SK-N-SH treated with all-trans-retinoic acid at 6 μM for 48 hours (cell line): Measurements from ENCODE around the gene MID1.

Experiments used
- ATAC-seq: fragments of 200-7000 bp; cut with Tn5 transposase; 3 replicates; pipeline ENCODE4 v1.9.1; 2020; ENCODE audit warnings: mild to moderate bottlenecking, moderate library complexity
- ARNTL ChIP-seq: fragments of 450-650 bp; formaldehyde crosslinking; IDR thresholded peaks from 2 replicates; pipeline ENCODE4 v1.5.0; 2020; ENCODE audit warnings: low read depth, mild to moderate bottlenecking, moderate library complexity, borderline replicate concordance
- BACH2 ChIP-seq: fragments of 250-450 bp; sonication (Bioruptor Pico); IDR thresholded peaks from 2 replicates; pipeline ENCODE4 v1.9.0; 2021; ENCODE audit warnings: mild to moderate bottlenecking, borderline replicate concordance
- CREB5 ChIP-seq: fragments of 250-450 bp; sonication (Bioruptor Pico); IDR thresholded peaks from 2 replicates; pipeline ENCODE4 v1.5.1; 2020; ENCODE audit warnings: low read depth, mild to moderate bottlenecking, moderate library complexity
- CSDC2 ChIP-seq: fragments of 250-450 bp; sonication (Bioruptor Pico); IDR thresholded peaks from 2 replicates; pipeline ENCODE4 v1.5.0; 2020; ENCODE audit warnings: mild to moderate bottlenecking, moderate library complexity
- CSRNP3 ChIP-seq: fragments of 250-450 bp; sonication (Bioruptor Pico); IDR thresholded peaks from 2 replicates; pipeline ENCODE4 v1.5.1; 2021; ENCODE audit warnings: mild to moderate bottlenecking, moderate library complexity
- ESRRG ChIP-seq: fragments of 250-450 bp; sonication (Bioruptor Pico); IDR thresholded peaks from 2 replicates; pipeline ENCODE4 v1.6.1; 2021; ENCODE audit warnings: mild to moderate bottlenecking
- OSR1 ChIP-seq: fragments of 250-450 bp; sonication (Bioruptor Pico); IDR thresholded peaks from 2 replicates; pipeline ENCODE4 v1.8.0; 2022; ENCODE audit warnings: moderate library complexity, mild to moderate bottlenecking, inconsistent platforms
- PATZ1 ChIP-seq: fragments of 250-450 bp; sonication (Bioruptor Pico); IDR thresholded peaks from 2 replicates; pipeline ENCODE4 v1.8.0; 2020; ENCODE audit warnings: mild to moderate bottlenecking, moderate library complexity, borderline replicate concordance
- PPARA ChIP-seq: fragments of 250-450 bp; sonication (Bioruptor Pico); IDR thresholded peaks from 2 replicates; pipeline ENCODE4 v1.5.0; 2020; ENCODE audit warnings: mild to moderate bottlenecking, borderline replicate concordance
- RARB ChIP-seq: fragments of 250-450 bp; sonication (Bioruptor Pico); IDR thresholded peaks from 2 replicates; pipeline ENCODE4 v1.8.0; 2021; ENCODE audit warnings: mild to moderate bottlenecking, moderate library complexity
- SNAI2 ChIP-seq: fragments of 250-450 bp; sonication (Bioruptor Pico); IDR thresholded peaks from 2 replicates; pipeline ENCODE4 v1.5.0; 2020; ENCODE audit warnings: mild to moderate bottlenecking, moderate library complexity
- TCF4 ChIP-seq: fragments of 250-450 bp; sonication (Bioruptor Pico); IDR thresholded peaks from 2 replicates; pipeline ENCODE4 v1.8.0; 2021; ENCODE audit warnings: mild to moderate bottlenecking, moderate library complexity, borderline replicate concordance
- TOX ChIP-seq: fragments of 250-450 bp; sonication (Bioruptor Pico); IDR thresholded peaks from 2 replicates; pipeline ENCODE4 v1.8.0; 2021; ENCODE audit warnings: mild to moderate bottlenecking, moderate library complexity, borderline replicate concordance
- ZC3H10 ChIP-seq: fragments of 250-450 bp; sonication (Bioruptor Pico); IDR thresholded peaks from 2 replicates; pipeline ENCODE4 v1.5.1; 2021; ENCODE audit warnings: mild to moderate bottlenecking, moderate library complexity
- ZFP3 ChIP-seq: fragments of 250-450 bp; sonication (Bioruptor Pico); IDR thresholded peaks from 2 replicates; pipeline ENCODE4 v1.5.0; 2020; ENCODE audit warnings: mild to moderate bottlenecking, moderate library complexity
- ZFP30 ChIP-seq: fragments of 450-650 bp; formaldehyde crosslinking; IDR thresholded peaks from 2 replicates; pipeline ENCODE4 v1.5.0; 2022; ENCODE audit warnings: mild to moderate bottlenecking, moderate library complexity
- ZNF565 ChIP-seq: fragments of 450-650 bp; formaldehyde crosslinking; conservative IDR thresholded peaks from 2 replicates; pipeline ENCODE4 v1.5.0; 2020; ENCODE audit warnings: low read depth, mild to moderate bottlenecking, moderate library complexity
- ZNF8 ChIP-seq: fragments of 450-650 bp; formaldehyde crosslinking; IDR thresholded peaks from 2 replicates; pipeline ENCODE4 v1.5.0; 2020; ENCODE audit warnings: mild to moderate bottlenecking, moderate library complexity
- TF ChIP-seq, protein P1 (sequence below): fragments of 250-450 bp; sonication (Bioruptor Pico); IDR thresholded peaks from 2 replicates; pipeline ENCODE4 v1.5.0; 2020; ENCODE audit warnings: mild to moderate bottlenecking, moderate library complexity
- TF ChIP-seq, protein P2 (sequence below): fragments of 250-450 bp; sonication (Bioruptor Pico); IDR thresholded peaks from 2 replicates; pipeline ENCODE4 v1.8.0; 2021; ENCODE audit warnings: low read depth, mild to moderate bottlenecking, moderate library complexity, borderline replicate concordance

MID1 gene

GRCh38 chrX:10571260-10571659, 49.1 kb downstream of the MID1 start:
- ATAC-seq: peak; percentile 66

DNA sequence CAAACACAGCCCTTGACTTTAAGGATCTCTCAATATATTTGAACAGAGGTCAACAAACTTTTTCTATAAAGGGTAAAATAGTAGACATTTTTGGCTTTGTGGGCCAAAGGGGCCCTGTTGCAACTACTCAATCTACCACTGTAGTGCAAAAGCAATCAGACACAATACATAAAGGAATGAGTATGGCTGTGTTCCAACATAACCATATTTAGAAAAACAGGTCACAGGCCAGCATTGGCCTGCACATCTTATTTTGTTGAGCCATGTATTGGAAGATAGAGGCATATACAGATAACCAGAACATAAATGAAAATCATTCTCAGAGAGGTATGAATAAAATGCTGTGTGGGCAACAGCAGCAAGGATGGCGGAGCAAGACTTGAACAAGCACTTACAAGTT, 49.8 kb downstream of the MID1 start:
- no peak for TF ChIP-seq ZFP30 (CRISPR knock-in tag)
- no peak for TF ChIP-seq BACH2 (CRISPR knock-in tag)
- TF ChIP-seq, protein P1, sequence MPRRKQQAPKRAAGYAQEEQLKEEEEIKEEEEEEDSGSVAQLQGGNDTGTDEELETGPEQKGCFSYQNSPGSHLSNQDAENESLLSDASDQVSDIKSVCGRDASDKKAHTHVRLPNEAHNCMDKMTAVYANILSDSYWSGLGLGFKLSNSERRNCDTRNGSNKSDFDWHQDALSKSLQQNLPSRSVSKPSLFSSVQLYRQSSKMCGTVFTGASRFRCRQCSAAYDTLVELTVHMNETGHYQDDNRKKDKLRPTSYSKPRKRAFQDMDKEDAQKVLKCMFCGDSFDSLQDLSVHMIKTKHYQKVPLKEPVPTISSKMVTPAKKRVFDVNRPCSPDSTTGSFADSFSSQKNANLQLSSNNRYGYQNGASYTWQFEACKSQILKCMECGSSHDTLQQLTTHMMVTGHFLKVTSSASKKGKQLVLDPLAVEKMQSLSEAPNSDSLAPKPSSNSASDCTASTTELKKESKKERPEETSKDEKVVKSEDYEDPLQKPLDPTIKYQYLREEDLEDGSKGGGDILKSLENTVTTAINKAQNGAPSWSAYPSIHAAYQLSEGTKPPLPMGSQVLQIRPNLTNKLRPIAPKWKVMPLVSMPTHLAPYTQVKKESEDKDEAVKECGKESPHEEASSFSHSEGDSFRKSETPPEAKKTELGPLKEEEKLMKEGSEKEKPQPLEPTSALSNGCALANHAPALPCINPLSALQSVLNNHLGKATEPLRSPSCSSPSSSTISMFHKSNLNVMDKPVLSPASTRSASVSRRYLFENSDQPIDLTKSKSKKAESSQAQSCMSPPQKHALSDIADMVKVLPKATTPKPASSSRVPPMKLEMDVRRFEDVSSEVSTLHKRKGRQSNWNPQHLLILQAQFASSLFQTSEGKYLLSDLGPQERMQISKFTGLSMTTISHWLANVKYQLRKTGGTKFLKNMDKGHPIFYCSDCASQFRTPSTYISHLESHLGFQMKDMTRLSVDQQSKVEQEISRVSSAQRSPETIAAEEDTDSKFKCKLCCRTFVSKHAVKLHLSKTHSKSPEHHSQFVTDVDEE (CRISPR knock-in tag): no peak
- TF ChIP-seq, protein P2, sequence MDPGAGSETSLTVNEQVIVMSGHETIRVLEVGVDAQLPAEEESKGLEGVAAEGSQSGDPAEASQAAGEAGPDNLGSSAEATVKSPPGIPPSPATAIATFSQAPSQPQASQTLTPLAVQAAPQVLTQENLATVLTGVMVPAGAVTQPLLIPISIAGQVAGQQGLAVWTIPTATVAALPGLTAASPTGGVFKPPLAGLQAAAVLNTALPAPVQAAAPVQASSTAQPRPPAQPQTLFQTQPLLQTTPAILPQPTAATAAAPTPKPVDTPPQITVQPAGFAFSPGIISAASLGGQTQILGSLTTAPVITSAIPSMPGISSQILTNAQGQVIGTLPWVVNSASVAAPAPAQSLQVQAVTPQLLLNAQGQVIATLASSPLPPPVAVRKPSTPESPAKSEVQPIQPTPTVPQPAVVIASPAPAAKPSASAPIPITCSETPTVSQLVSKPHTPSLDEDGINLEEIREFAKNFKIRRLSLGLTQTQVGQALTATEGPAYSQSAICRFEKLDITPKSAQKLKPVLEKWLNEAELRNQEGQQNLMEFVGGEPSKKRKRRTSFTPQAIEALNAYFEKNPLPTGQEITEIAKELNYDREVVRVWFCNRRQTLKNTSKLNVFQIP: no peak
- TF ChIP-seq ZC3H10: no peak
- TF ChIP-seq ESRRG (CRISPR knock-in tag): no peak
- TF ChIP-seq CSDC2 (CRISPR knock-in tag): no peak
- TF ChIP-seq SNAI2: no peak
- TF ChIP-seq CSRNP3: no peak
- no peak for TF ChIP-seq OSR1 (CRISPR knock-in tag)
- TF ChIP-seq ZNF565: no peak
- TF ChIP-seq TOX: no peak
- no peak for TF ChIP-seq PPARA (CRISPR knock-in tag)
- no peak for TF ChIP-seq PATZ1 (CRISPR knock-in tag)
- no peak for TF ChIP-seq ZNF8 (CRISPR knock-in tag)
- no peak for TF ChIP-seq TCF4 (CRISPR knock-in tag)
- no peak for TF ChIP-seq ZFP3 (CRISPR knock-in tag)
- TF ChIP-seq CREB5 (CRISPR knock-in tag): no peak
- ATAC-seq: peak; percentile 25

More at GRCh38 chrX:10571260-10571659, 49.1 kb downstream of the MID1 start:
- TF ChIP-seq RARB (CRISPR knock-in tag) (no peak), ZNF565 (no peak), ARNTL (no peak), ZFP3 (CRISPR knock-in tag) (no peak), BACH2 (CRISPR knock-in tag) (no peak)

- TF ChIP-seq CREB5 (CRISPR knock-in tag): no peak
- TF ChIP-seq, protein P2: no peak
- peak; percentile 19; the same call in 2 of the 3 replicates for ATAC-seq
These were observed 50.4 kb downstream of the MID1 start for GRCh38 chrX:10569946-10570345.
